PFSK-1 (cell line): ENCODE measurements around the gene TRAPPC11.

Source experiments
- FOXP2 ChIP-seq: optimal IDR thresholded peaks from 2 replicates; pipeline ENCODE3; 2011; ENCODE audit warnings: borderline replicate concordance, control low read depth, inconsistent platforms; ENCODE audit not compliant: insufficient read depth; ENCODE audit errors: extremely low read length, extremely low read depth
- POLR2AphosphoS5 ChIP-seq: IDR thresholded peaks from 2 replicates; pipeline ENCODE4 v1.6.1; 2012; ENCODE audit warnings: low read depth, mild to moderate bottlenecking, control low read depth, low read length, moderate library complexity
- REST ChIP-seq, 2 experiments: IDR thresholded peaks; 2 replicates each; pipeline versions ENCODE4 v1.6.1 to v1.8.0; 2011 to 2012; ENCODE audit warnings: low read depth in 2 of 2, low read length in 2 of 2, control low read depth in 1 of 2, inconsistent platforms in 1 of 2, mild to moderate bottlenecking in 1 of 2, moderate library complexity in 1 of 2; ENCODE audit not compliant: insufficient read depth in 1 of 2
- SIN3A ChIP-seq: IDR thresholded peaks from 2 replicates; pipeline ENCODE4 v1.6.1; 2012; ENCODE audit warnings: mild to moderate bottlenecking, low read length, moderate library complexity, borderline replicate concordance; ENCODE audit not compliant: insufficient read depth
- TAF1 ChIP-seq: IDR thresholded peaks from 2 replicates; pipeline ENCODE4 v1.6.1; 2012; ENCODE audit warnings: low read length, control low read depth, borderline replicate concordance; ENCODE audit not compliant: insufficient read depth

TRAPPC11 gene

GRCh38 chr4:183728223-183729068 lies 69.4 kb downstream of the TRAPPC11 start:
- no peak for TF ChIP-seq TAF1
- TF ChIP-seq SIN3A = no peak
- no peak for TF ChIP-seq FOXP2
- TF ChIP-seq POLR2AphosphoS5 = no peak
- no peak for TF ChIP-seq REST (IDR thresholded peaks at IDR 0.05; ENCODE audit: insufficient read depth in 1 of 2, low read depth in 2 of 2, low read length in 2 of 2)

- TF ChIP-seq REST (IDR thresholded peaks at IDR 0.05; ENCODE audit: insufficient read depth in 1 of 2, low read depth in 2 of 2, low read length in 2 of 2) = no peak
- TF ChIP-seq TAF1 = no peak
- TF ChIP-seq SIN3A = no peak
- no peak for TF ChIP-seq POLR2AphosphoS5
- TF ChIP-seq FOXP2 = no peak
These were observed 69.9 kb downstream of the TRAPPC11 start for GRCh38 chr4:183729069-183729406.

GRCh38 chr4:183729430-183730328 lies 70.6 kb downstream of the TRAPPC11 start:
- TF ChIP-seq SIN3A (no peak), FOXP2 (no peak), TAF1 (no peak), REST (IDR thresholded peaks at IDR 0.05; ENCODE audit: insufficient read depth in 1 of 2, low read depth in 2 of 2, low read length in 2 of 2) (no peak), POLR2AphosphoS5 (no peak)

- TF ChIP-seq POLR2AphosphoS5 (no peak), REST (IDR thresholded peaks at IDR 0.05; ENCODE audit: insufficient read depth in 1 of 2, low read depth in 2 of 2, low read length in 2 of 2) (no peak), TAF1 (no peak), FOXP2 (no peak), SIN3A (no peak)
These were observed 73.2 kb downstream of the TRAPPC11 start for GRCh38 chr4:183732296-183732695.
